ENCODE data around the gene LRP5.

- TF ChIP-seq CTCF (IDR thresholded peaks at IDR 0.05), result no peak
- no peak for TF ChIP-seq POLR2A (IDR thresholded peaks at IDR 0.05)
These were observed 36.5 kb upstream of the LRP5 start for GRCh38 chr11:68275721-68276507.

Measured in thyroid gland (tissue), 4 donors.